Fibroblast of pulmonary artery (primary cell): ENCODE measurements around the gene MID2.
A peak's percentile ranks its signal among the peaks of the same experiment; 100 is the strongest.

Experiments
- DNase-seq: peaks from one replicate; pipeline ENCODE4 v3.0.0-alpha.2; 2010; ENCODE audit warnings: low read depth
- H3K4me3 ChIP-seq: replicated peaks from 2 replicates; pipeline ENCODE4 v1.5.1; 2011; ENCODE audit warnings: low read depth, mild to moderate bottlenecking, control low read depth, low read length, moderate library complexity
- CTCF ChIP-seq: IDR thresholded peaks from 2 replicates; pipeline ENCODE4 v1.5.1; 2011; ENCODE audit warnings: mild to moderate bottlenecking, control low read depth, low read length, inconsistent platforms; ENCODE audit errors: missing control alignments

Gene MID2

GRCh38 chrX:107894038-107894437 lies 68.4 kb downstream of the MID2 start:
- peak; percentile 35 for TF ChIP-seq CTCF
- peak; percentile 62 for DNase-seq
- no peak overlapping the region for H3K4me3 ChIP-seq

GRCh38 chrX:107902721-107903120 lies 77.1 kb downstream of the MID2 start:
- no peak for DNase-seq
- no peak overlapping the region for H3K4me3 ChIP-seq
- no peak for TF ChIP-seq CTCF

- no peak overlapping the region for H3K4me3 ChIP-seq
- no peak for TF ChIP-seq CTCF
- no peak for DNase-seq
These were observed 79.7 kb downstream of the MID2 start for GRCh38 chrX:107905366-107905765.

- TF ChIP-seq CTCF, result no peak
- DNase-seq, result no peak
- H3K4me3 ChIP-seq, result no peak overlapping the region
These were observed 98.6 kb downstream of the MID2 start for GRCh38 chrX:107924136-107924746.

GRCh38 chrX:107934262-107934661 lies 108.6 kb downstream of the MID2 start:
- DNase-seq, result no peak
- TF ChIP-seq CTCF, result no peak
- no peak overlapping the region for H3K4me3 ChIP-seq

GRCh38 chrX:107935200-107935599 lies 109.5 kb downstream of the MID2 start:
- no peak overlapping the region for H3K4me3 ChIP-seq
- TF ChIP-seq CTCF, result no peak
- DNase-seq, result peak; percentile 45
